Stimulated activated naive CD8-positive, alpha-beta T cell treated with anti-CD3 and anti-CD28 coated beads, Interleukin-15, amount 100 ng/mL, for 72 hours (primary cell): Measurements from ENCODE around the gene LMBRD2.

ENCODE experiments used
- ATAC-seq: fragments of 150-1000 bp; cut with Tn5 transposase; 2 replicates; pipeline ENCODE4 v1.10.0; 2021; ENCODE audit warnings: mild to moderate bottlenecking, moderate library complexity
- DNase-seq, 2 donors: peaks; one replicate each; pipeline ENCODE4 v3.0.0; 2021 to 2022
- H3K27ac Mint-ChIP-seq, 2 donors: one replicate each; pipeline ENCODE4 v1.8.0; 2022; ENCODE audit warnings: mild to moderate bottlenecking in 2 of 2, mixed read lengths in 2 of 2, moderate library complexity in 2 of 2
- H3K27me3 Mint-ChIP-seq: one replicate; pipeline ENCODE4 v1.8.0; 2022; ENCODE audit warnings: mixed read lengths
- H3K4me1 Mint-ChIP-seq: one replicate; pipeline ENCODE4 v1.8.0; 2022; ENCODE audit warnings: mild to moderate bottlenecking, mixed read lengths
- H3K4me3 Mint-ChIP-seq, 2 donors: one replicate each; pipeline ENCODE4 v1.8.0; 2022; ENCODE audit warnings: mild to moderate bottlenecking in 2 of 2, mixed read lengths in 2 of 2, moderate library complexity in 1 of 2
- H3K9me3 Mint-ChIP-seq, 2 donors: one replicate each; pipeline ENCODE4 v1.8.0; 2022; ENCODE audit warnings: mixed read lengths in 2 of 2

The LMBRD2 gene

GRCh38 chr5:36054647-36055046 is 97.0 kb downstream of the LMBRD2 start:
- H3K4me3 Mint-ChIP-seq: no peak overlapping the region
- H3K27me3 Mint-ChIP-seq: no peaks in the 10 kb centered on the region
- DNase-seq: no peak
- H3K27ac Mint-ChIP-seq: no peak overlapping the region
- no peak for ATAC-seq
- H3K9me3 Mint-ChIP-seq: no peaks in the 10 kb centered on the region
- no peaks in the 10 kb centered on the region for H3K4me1 Mint-ChIP-seq

GRCh38 chr5:36052538-36052937 is 99.1 kb downstream of the LMBRD2 start:
- Mint-ChIP-seq H3K4me3 (no peak overlapping the region), H3K27ac (no peak overlapping the region), H3K27me3 (no peaks in the 10 kb centered on the region), H3K9me3 (no peaks in the 10 kb centered on the region), H3K4me1 (no peaks in the 10 kb centered on the region)
- ATAC-seq: no peak
- no peak for DNase-seq

GRCh38 chr5:36049949-36050348 is 101.7 kb downstream of the LMBRD2 start:
- H3K9me3 Mint-ChIP-seq: no peaks in the 10 kb centered on the region
- no peaks in the 10 kb centered on the region for H3K27me3 Mint-ChIP-seq
- H3K27ac Mint-ChIP-seq: no peak overlapping the region
- ATAC-seq (no peak), DNase-seq (no peak)
- no peak overlapping the region for H3K4me3 Mint-ChIP-seq
- no peaks in the 10 kb centered on the region for H3K4me1 Mint-ChIP-seq
